PFSK-1 (cell line): Measurements from ENCODE around the gene POU2F1.

Source experiments
- FOXP2 ChIP-seq: optimal IDR thresholded peaks from 2 replicates; pipeline ENCODE3; 2011; ENCODE audit warnings: borderline replicate concordance, control low read depth, inconsistent platforms; ENCODE audit not compliant: insufficient read depth; ENCODE audit errors: extremely low read length, extremely low read depth
- POLR2AphosphoS5 ChIP-seq: IDR thresholded peaks from 2 replicates; pipeline ENCODE4 v1.6.1; 2012; ENCODE audit warnings: low read depth, mild to moderate bottlenecking, control low read depth, low read length, moderate library complexity
- REST ChIP-seq, 2 experiments: IDR thresholded peaks; 2 replicates each; pipeline versions ENCODE4 v1.6.1 to v1.8.0; 2011 to 2012; ENCODE audit warnings: low read depth in 2 of 2, low read length in 2 of 2, control low read depth in 1 of 2, inconsistent platforms in 1 of 2, mild to moderate bottlenecking in 1 of 2, moderate library complexity in 1 of 2; ENCODE audit not compliant: insufficient read depth in 1 of 2

- TF ChIP-seq POLR2AphosphoS5, result no peak
- TF ChIP-seq FOXP2, result no peak
- TF ChIP-seq REST (IDR thresholded peaks at IDR 0.05; ENCODE audit: insufficient read depth in 1 of 2, low read depth in 2 of 2, low read length in 2 of 2), result no peak
These were observed 69.3 kb downstream of the POU2F1 start for GRCh38 chr1:167289966-167290365.
